ENCODE results near the gene POLD1. TPM values are rescaled to one million over a fixed set of nuclear protein-coding genes. Genes with fewer than 3 reads are reported as not detected.

POLD1 gene
- total and polyA plus RNA-seq, 7 donors, result 4.5 to 9.7 (median 6.9) TPM

DNA sequence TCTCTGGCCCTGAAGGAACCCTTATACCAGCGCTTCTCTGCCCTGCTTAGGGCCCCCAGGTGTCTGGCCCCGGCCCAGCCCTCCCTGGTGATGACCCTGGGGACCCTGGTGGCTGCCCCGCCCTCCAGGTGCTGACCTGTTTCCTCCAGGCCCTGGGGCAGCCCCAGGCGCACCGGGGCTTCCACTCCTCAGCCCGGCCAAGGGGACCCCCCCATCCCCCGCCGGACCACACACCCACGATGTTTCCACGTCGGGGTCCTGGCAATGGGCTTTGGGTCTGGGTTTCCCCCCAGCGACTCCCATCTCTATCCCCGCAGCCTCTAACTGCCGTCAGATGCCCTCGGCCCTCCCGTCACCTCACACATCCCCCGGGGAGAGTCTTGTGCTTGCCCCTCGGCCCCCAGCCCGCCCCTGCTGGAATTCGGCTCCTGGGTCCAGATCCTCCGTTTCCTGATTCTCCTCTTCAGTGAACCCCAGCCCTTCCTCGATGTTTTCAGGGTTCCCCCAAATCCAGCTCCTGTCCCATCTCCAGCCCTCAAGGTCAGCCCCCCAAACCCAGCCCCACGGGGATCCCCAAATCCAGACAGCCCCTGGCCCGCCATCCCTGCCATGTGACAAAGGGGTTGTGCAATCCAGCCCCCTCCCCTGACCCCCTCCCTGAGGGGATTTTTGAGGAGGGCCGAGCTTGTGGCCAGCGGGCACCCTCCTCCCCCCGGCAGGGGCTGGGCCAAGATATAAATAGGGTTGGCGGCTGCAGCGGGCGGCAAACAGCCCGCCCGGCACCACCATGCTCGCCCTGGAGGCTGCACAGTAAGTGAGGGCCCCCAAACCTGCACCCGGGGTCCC is 34.3 kb downstream of the POLD1 start, which contains the start of gene SPIB:
Gene SPIB (plus strand): TSS at position 763 of the 846 bp plus-strand sequence. CDS start 25 bp downstream, at position 788.
- DNase-seq (peak in 1 of 2 donors; percentile 48), ATAC-seq (peak in 3 of 4 donors; percentile 59 to 74 (median 67))
- H3K27me3 ChIP-seq (ENCODE audit: insufficient read depth in 3 of 3, low read length in 2 of 3), result peaks cover 0 to 24% (median 9%) of the 10 kb centered on the region in 3 donors
- no peak within 1 kb of the TSS for H3K27ac ChIP-seq
- H3K9me3 ChIP-seq, result no peaks in the 10 kb centered on the region
- TF ChIP-seq, protein P1, sequence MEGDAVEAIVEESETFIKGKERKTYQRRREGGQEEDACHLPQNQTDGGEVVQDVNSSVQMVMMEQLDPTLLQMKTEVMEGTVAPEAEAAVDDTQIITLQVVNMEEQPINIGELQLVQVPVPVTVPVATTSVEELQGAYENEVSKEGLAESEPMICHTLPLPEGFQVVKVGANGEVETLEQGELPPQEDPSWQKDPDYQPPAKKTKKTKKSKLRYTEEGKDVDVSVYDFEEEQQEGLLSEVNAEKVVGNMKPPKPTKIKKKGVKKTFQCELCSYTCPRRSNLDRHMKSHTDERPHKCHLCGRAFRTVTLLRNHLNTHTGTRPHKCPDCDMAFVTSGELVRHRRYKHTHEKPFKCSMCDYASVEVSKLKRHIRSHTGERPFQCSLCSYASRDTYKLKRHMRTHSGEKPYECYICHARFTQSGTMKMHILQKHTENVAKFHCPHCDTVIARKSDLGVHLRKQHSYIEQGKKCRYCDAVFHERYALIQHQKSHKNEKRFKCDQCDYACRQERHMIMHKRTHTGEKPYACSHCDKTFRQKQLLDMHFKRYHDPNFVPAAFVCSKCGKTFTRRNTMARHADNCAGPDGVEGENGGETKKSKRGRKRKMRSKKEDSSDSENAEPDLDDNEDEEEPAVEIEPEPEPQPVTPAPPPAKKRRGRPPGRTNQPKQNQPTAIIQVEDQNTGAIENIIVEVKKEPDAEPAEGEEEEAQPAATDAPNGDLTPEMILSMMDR (IDR thresholded peaks at IDR 0.05), result no peak
- WGBS, 3 donors, result 22 to 25% (median 24%) methylated on average over 24 to 34 of the region's 34 CpGs
- H3K4me1 ChIP-seq, result peaks cover 7% of the 10 kb centered on the region
- H3K36me3 ChIP-seq (ENCODE audit: insufficient read depth in 1 of 2, low read depth in 1 of 2), result no peaks in the 10 kb centered on the region
- peak within 1 kb of the TSS; percentile 44 for H3K4me3 ChIP-seq
- intact Hi-C loops (cut with DNase I), result no loop called here

DNA sequence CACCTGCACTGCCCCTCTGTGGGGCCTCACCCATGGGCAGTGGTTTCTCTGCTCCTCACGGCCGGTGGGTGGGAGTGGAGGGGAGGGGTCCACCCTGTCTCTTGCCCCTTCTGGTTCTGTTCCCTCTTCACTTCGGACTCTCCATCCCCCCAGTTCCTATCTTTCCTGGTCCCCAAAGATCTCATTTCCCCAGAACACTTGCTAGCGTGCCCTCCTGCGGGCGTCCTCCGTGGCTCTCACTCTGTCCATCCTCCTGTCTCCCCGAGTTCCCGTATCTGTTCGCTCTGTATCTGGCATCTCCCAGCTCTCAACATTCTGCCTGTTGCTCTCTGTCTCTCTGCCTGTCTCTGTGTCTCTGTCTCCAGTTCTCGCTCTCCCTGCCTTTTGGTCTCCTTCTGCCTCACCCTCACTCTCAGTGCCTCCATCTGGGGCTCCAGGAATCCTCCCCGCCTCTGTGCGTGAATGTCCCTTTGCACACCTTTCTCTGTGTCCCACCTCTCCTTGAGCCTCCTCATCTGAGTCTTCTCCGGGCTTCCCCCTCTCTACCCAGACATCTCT is 35.0 kb downstream of the POLD1 start:
- no peaks in the 10 kb centered on the region for H3K36me3 ChIP-seq (ENCODE audit: insufficient read depth in 1 of 2, low read depth in 1 of 2)
- no peak overlapping the region for H3K27ac ChIP-seq
- DNase-seq (no peak), ATAC-seq (no peak)
- intact Hi-C loops (cut with DNase I), result no loop called here
- H3K4me1 ChIP-seq, result peaks cover 7% of the 10 kb centered on the region
- peaks cover 0 to 24% (median 9%) of the 10 kb centered on the region in 3 donors for H3K27me3 ChIP-seq (ENCODE audit: insufficient read depth in 3 of 3, low read length in 2 of 3)
- TF ChIP-seq, protein P1 (IDR thresholded peaks at IDR 0.05), result no peak
- WGBS, 3 donors, result 8 to 19% (median 11%) methylated on average over 14 of the region's 14 CpGs
- H3K9me3 ChIP-seq, result no peaks in the 10 kb centered on the region
- peak overlapping the region; percentile 44 for H3K4me3 ChIP-seq

DNA sequence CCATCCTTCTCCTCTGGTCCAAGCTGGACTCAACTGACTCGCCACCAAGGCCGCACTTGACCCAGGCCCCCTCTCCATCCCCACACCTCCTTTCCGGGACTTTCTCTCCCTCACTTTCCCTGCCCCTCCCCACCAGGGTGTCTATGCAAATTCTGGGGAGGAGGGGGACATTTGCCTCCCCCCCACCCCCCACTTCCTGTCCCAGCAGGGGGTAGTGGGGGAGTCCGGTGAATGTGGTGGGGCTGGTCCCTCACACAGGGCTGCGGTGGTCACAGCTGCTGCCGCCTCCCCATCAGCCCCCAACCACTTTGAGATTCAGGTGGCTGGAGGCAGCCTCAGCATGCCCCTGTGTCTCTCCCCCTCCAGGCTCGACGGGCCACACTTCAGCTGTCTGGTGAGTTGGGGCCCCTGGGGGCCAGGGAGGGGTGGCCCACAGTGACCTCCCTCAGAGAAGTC is 35.5 kb downstream of the POLD1 start:
- no peaks in the 10 kb centered on the region for H3K9me3 ChIP-seq
- TF ChIP-seq, protein P1 (IDR thresholded peaks at IDR 0.05), result no peak
- H3K27me3 ChIP-seq (ENCODE audit: insufficient read depth in 3 of 3, low read length in 2 of 3), result peaks cover 0 to 24% (median 9%) of the 10 kb centered on the region in 3 donors
- intact Hi-C loops (cut with DNase I), result no loop called here
- peaks cover 7% of the 10 kb centered on the region for H3K4me1 ChIP-seq
- H3K27ac ChIP-seq, result no peak overlapping the region
- ATAC-seq (no peak), DNase-seq (peak in 1 of 2 donors; percentile 46)
- no peak overlapping the region for H3K4me3 ChIP-seq
- H3K36me3 ChIP-seq (ENCODE audit: insufficient read depth in 1 of 2, low read depth in 1 of 2), result no peaks in the 10 kb centered on the region
- 26 to 37% (median 26%) methylated on average over 6 to 8 of the region's 8 CpGs for WGBS, 3 donors

DNA sequence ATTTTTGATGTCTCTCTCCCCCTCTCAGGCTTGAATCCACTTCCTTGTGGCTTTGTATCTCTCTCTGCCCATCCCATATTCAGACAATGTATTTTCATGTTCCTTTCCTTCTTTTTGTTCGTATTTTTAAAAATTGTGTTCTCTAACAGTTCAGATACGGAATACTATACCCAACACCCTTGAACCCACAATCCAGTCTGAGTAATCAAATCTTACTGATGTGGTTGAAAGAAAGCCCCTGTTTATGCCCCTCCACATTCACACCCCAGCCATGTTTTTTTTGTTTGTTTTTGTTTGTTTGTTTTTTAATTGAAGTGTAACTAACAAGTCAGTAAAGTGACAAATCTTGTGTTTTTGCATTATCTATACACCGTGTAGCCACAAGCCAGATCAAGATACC is 36.0 kb downstream of the POLD1 start:
- Histone ChIP-seq H3K27ac (no peak overlapping the region), H3K27me3 (ENCODE audit: insufficient read depth in 3 of 3, low read length in 2 of 3) (peaks cover 0 to 24% (median 9%) of the 10 kb centered on the region in 3 donors), H3K4me1 (peaks cover 7% of the 10 kb centered on the region), H3K36me3 (ENCODE audit: insufficient read depth in 1 of 2, low read depth in 1 of 2) (no peaks in the 10 kb centered on the region), H3K4me3 (no peak overlapping the region), H3K9me3 (no peaks in the 10 kb centered on the region)
- WGBS, 3 donors, result 44 to 60% (median 47%) methylated on average over 3 of the region's 3 CpGs
- intact Hi-C loops (cut with DNase I), result no loop called here
- DNase-seq (no peak), ATAC-seq (no peak)
- TF ChIP-seq, protein P1 (IDR thresholded peaks at IDR 0.05), result no peak

Measured in psoas muscle (tissue), 8 donors.